ENCODE data around the gene ACVR2A. TPM values are rescaled to one million over a fixed set of nuclear protein-coding genes. Genes with fewer than 3 reads are reported as not detected.

Gene ACVR2A
- total RNA-seq, 1 experiment from 2014 or later, result 8.2 TPM

DNA sequence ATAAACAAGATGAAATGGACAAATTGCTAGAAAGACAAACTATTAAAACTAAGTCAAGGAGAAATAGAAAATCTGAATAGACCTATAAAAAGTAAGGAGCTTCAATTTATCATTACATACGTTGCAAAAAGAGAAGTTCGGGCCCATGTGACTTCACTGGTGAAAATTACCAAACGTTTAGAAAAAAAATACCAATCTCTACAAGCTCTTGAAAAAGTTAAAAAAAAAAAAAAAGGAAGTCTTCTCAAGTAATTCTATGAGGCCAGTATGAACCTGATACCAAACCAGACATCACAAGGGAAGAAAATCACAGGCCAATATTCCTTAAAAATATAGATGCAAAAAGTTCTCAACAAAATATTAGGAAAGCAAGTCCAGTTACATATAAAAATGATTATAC is 20.2 kb upstream of the ACVR2A start:
- Histone ChIP-seq H3K36me3 (ENCODE audit: control insufficient read depth, insufficient read depth, low read length) (no peaks in the 10 kb centered on the region), H3K27ac (ENCODE audit: low read length) (no peak overlapping the region), H3K4me1 (ENCODE audit: control insufficient read depth, insufficient read depth, low read length) (no peaks in the 10 kb centered on the region), H3K27me3 (ENCODE audit: control insufficient read depth, insufficient read depth, low read length) (no peaks in the 10 kb centered on the region), H3K9me3 (ENCODE audit: control insufficient read depth, insufficient read depth, low read depth, low read length) (no peaks in the 10 kb centered on the region), H3K4me3 (ENCODE audit: low read depth in 2 of 2, low read length in 2 of 2) (no peak overlapping the region)
- in situ Hi-C loops (cut with HindIII; ENCODE audit: low pct_unique_long_range_greater_than_20kb, low sequenced_read_pairs) (no loop called here), intact Hi-C loops (cut with micrococcal nuclease; ENCODE audit: unreplicated experiment) (no loop called here)
- ChIA-PET CTCF (no interaction called here), POLR2A (no interaction called here)
- no peak for TF ChIP-seq POLR2AphosphoS5 (IDR thresholded peaks at IDR 0.05; ENCODE audit: low read depth, low read length)
- no peak for TF ChIP-seq TCF7L2 (IDR thresholded peaks at IDR 0.05; ENCODE audit: low read depth, low read length)
- no peak for TF ChIP-seq SIN3A (IDR thresholded peaks at IDR 0.05; ENCODE audit: borderline replicate concordance, insufficient read depth, low read depth, low read length)
- TF ChIP-seq REST (IDR thresholded peaks at IDR 0.05; ENCODE audit: insufficient read depth in 1 of 2, low read depth in 2 of 2, low read length in 1 of 2), result no peak
- no peak for TF ChIP-seq CTCF (IDR thresholded peaks at IDR 0.05)
- BruUV-seq (replicated peaks), result no TSS peak
- ATAC-seq (no peak), DNase-seq (ENCODE audit: low read depth, low spot score) (no peak)

- ATAC-seq, result no peak
- Histone ChIP-seq H3K4me1 (ENCODE audit: control insufficient read depth, insufficient read depth, low read length) (no peaks in the 10 kb centered on the region), H3K27ac (ENCODE audit: low read length) (no peak overlapping the region), H3K4me3 (ENCODE audit: low read depth in 2 of 2, low read length in 2 of 2) (no peak overlapping the region), H3K27me3 (ENCODE audit: control insufficient read depth, insufficient read depth, low read length) (no peaks in the 10 kb centered on the region), H3K9me3 (ENCODE audit: control insufficient read depth, insufficient read depth, low read depth, low read length) (no peaks in the 10 kb centered on the region), H3K36me3 (ENCODE audit: control insufficient read depth, insufficient read depth, low read length) (no peaks in the 10 kb centered on the region)
- no peak for DNase-seq (ENCODE audit: low read depth, low spot score)
- TF ChIP-seq REST (IDR thresholded peaks at IDR 0.05; ENCODE audit: insufficient read depth in 1 of 2, low read depth in 2 of 2, low read length in 1 of 2) (no peak), SIN3A (IDR thresholded peaks at IDR 0.05; ENCODE audit: borderline replicate concordance, insufficient read depth, low read depth, low read length) (no peak), CTCF (IDR thresholded peaks at IDR 0.05) (no peak), POLR2AphosphoS5 (IDR thresholded peaks at IDR 0.05; ENCODE audit: low read depth, low read length) (no peak), TCF7L2 (IDR thresholded peaks at IDR 0.05; ENCODE audit: low read depth, low read length) (no peak)
- intact Hi-C loops (cut with micrococcal nuclease; ENCODE audit: unreplicated experiment), result no loop called here
- POLR2A ChIA-PET, result no interaction called here
- no TSS peak for BruUV-seq (replicated peaks)
- in situ Hi-C loops (cut with HindIII; ENCODE audit: low pct_unique_long_range_greater_than_20kb, low sequenced_read_pairs), result no loop called here
- CTCF ChIA-PET, result no interaction called here
Observed at GRCh38 chr2:147826278-147827087, 18.3 kb upstream of the ACVR2A start.
